Keratinocyte (primary cell): Measurements from ENCODE around the gene IFI30. TPM values are rescaled to one million over a fixed set of nuclear protein-coding genes. Genes with fewer than 3 reads are reported as not detected.

Experiments
- DNase-seq: peaks from one replicate; pipeline ENCODE4 v3.0.0-alpha.2; 2011; ENCODE audit warnings: low read depth, missing footprints, low spot score
- FAIRE-seq: peaks from 2 replicates; lab custom pipeline; 2011; peaks lifted over from hg19 to GRCh38; lab: Jason Lieb, UNC
- H2AFZ ChIP-seq: 2 replicates; pipeline ENCODE4 v1.6.0; 2012; ENCODE audit warnings: low read length, control low read depth, inconsistent platforms; ENCODE audit not compliant: control insufficient read depth
- H3K27ac ChIP-seq: 2 replicates; pipeline ENCODE4 v1.5.1; 2011; ENCODE audit warnings: low read length; ENCODE audit not compliant: control insufficient read depth, insufficient read depth
- H3K27me3 ChIP-seq: 3 replicates; pipeline ENCODE4 v1.6.0; 2011; ENCODE audit warnings: low read length; ENCODE audit not compliant: control insufficient read depth, insufficient read depth; ENCODE audit errors: extremely low read depth
- H3K36me3 ChIP-seq, 2 experiments: 2 replicates in 1 of 2; 3 replicates in 1 of 2; pipeline ENCODE4 v1.5.1; 2011; ENCODE audit warnings: low read length in 2 of 2, mild to moderate bottlenecking in 1 of 2; ENCODE audit not compliant: control insufficient read depth in 2 of 2, insufficient read depth in 2 of 2; ENCODE audit errors: extremely low read depth in 1 of 2
- H3K4me1 ChIP-seq: 3 replicates; pipeline ENCODE4 v1.5.1; 2011; ENCODE audit warnings: low read length; ENCODE audit not compliant: control insufficient read depth, insufficient read depth; ENCODE audit errors: extremely low read depth
- H3K4me2 ChIP-seq: 3 replicates; pipeline ENCODE4 v1.6.0; 2011; ENCODE audit warnings: low read depth, low read length; ENCODE audit not compliant: control insufficient read depth, insufficient read depth; ENCODE audit errors: extremely low read depth
- H3K4me3 ChIP-seq, 3 experiments: fragments of 200-600 bp in 1 of 3; sonication (generic) in 1 of 3; 2 replicates in 2 of 3; 3 replicates in 1 of 3; pipeline ENCODE4 v1.5.1; 2011 to 2016; ENCODE audit warnings: low read length in 3 of 3, mild to moderate bottlenecking in 3 of 3, control low read depth in 2 of 3, inconsistent platforms in 1 of 3, low read depth in 1 of 3, mixed read lengths in 1 of 3, mixed run types in 1 of 3, moderate library complexity in 1 of 3; ENCODE audit not compliant: control insufficient read depth in 2 of 3, insufficient read depth in 2 of 3; ENCODE audit errors: extremely low read depth in 1 of 3
- H3K79me2 ChIP-seq: 2 replicates; pipeline ENCODE4 v1.6.0; 2012; ENCODE audit warnings: low read length; ENCODE audit not compliant: control insufficient read depth, insufficient read depth
- H3K9ac ChIP-seq: 3 replicates; pipeline ENCODE4 v1.6.0; 2011; ENCODE audit warnings: low read length; ENCODE audit not compliant: control insufficient read depth, insufficient read depth; ENCODE audit errors: extremely low read depth
- H3K9me1 ChIP-seq: 3 replicates; pipeline ENCODE4 v1.6.0; 2011; ENCODE audit warnings: low read length; ENCODE audit not compliant: control insufficient read depth, insufficient read depth; ENCODE audit errors: extremely low read depth
- H3K9me3 ChIP-seq: 2 replicates; pipeline ENCODE4 v1.5.1; 2012; ENCODE audit warnings: low read depth, low read length; ENCODE audit not compliant: control insufficient read depth
- H4K20me1 ChIP-seq: 3 replicates; pipeline ENCODE4 v1.6.0; 2011; ENCODE audit warnings: low read length; ENCODE audit not compliant: control insufficient read depth, insufficient read depth; ENCODE audit errors: extremely low read depth
- EZH2 ChIP-seq: IDR thresholded peaks from one replicate; pipeline ENCODE4 v1.6.1; 2012; ENCODE audit warnings: inconsistent platforms, mild to moderate bottlenecking, low read length, moderate library complexity
- dilution Hi-C: fragments of 300-500 bp; cut with MboI; formaldehyde crosslinking; loops from one replicate; pipeline ENCODE4 v1.7.0; 2020; ENCODE audit warnings: low sequenced_read_pairs; ENCODE audit not compliant: extremely low pct_ligation_motif_present
- polyA plus RNA-seq, 5 experiments: library from polyadenylated mRNA; depleted of rRNA in 3 of 5; stranded (reverse) in 3 of 5; stranded (forward) in 1 of 5; unstranded in 1 of 5; fragments of >200 nt; gene quantifications; 1 replicate in 1 of 5; 2 replicates in 3 of 5; 3 replicates in 1 of 5; pipeline versions ENCODE4 v1.2.1 to v1.2.3, GENCODE V29; 2011 to 2012; ENCODE audit warnings: missing spikeins in 2 of 5, low read depth in 1 of 5, low replicate concordance in 1 of 5
- TF ChIP-seq, protein P1 (sequence below), 3 experiments: IDR thresholded peaks in 1 of 3; conservative IDR thresholded peaks in 1 of 3; optimal IDR thresholded peaks in 1 of 3; 2 replicates in 2 of 3; 3 replicates in 1 of 3; pipeline versions ENCODE3 to v1.5.1; 2011; ENCODE audit warnings: low read length in 3 of 3, mild to moderate bottlenecking in 3 of 3, moderate library complexity in 2 of 3, control low read depth in 1 of 3, inconsistent platforms in 1 of 3; ENCODE audit not compliant: insufficient read depth in 2 of 3; ENCODE audit errors: extremely low read depth in 1 of 3

IFI30 gene
- polyA plus RNA-seq, 1 donor (not counting 4 experiments of a cell fraction or from before 2014, with no cell fraction given) = 31.3 TPM

DNA sequence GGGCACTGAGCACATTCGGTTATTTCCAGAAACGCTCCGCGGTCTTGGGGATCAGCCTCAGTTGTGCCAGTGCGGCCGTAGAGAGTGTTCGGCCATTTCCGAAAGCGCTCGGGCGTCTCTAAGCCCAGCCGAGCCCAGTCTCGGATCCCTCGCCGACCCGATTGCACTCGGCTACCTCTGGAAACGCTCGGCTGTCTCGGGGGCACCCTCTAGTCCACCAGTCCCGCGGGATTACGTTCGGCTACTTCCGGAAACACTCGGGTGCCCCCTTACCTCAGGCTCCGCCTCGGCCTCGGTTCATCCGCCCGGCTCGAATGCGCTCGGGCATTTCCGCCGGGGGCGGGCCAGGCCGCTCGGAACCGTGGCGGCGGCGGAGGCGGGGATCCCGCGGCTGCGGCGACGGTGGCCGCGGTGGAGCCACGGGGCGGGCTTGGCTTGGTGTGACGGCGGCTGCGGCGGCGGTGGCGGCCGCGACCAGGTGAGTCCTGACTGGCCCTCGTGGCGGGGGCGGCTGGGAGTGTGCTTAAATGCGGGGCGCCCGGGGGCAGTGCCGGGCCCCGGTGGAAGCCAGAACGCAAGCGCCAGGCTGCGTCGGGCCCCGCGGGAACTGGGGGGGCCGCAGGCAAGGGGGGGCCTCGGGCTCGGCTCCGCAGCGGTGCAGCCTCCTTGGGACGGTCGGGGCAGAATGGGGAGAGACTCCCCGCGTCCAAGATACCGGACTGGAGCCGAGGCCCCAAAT lies 20.6 kb upstream of the IFI30 start, which contains the start of gene PIK3R2:
TSS of gene PIK3R2 (plus strand) at position 347 of the 739 bp plus-strand sequence. CDS start 2,717 bp downstream, outside the sequence.
- DNase-seq (peak; percentile 88), FAIRE-seq (peak; percentile 81)
- Histone ChIP-seq H3K9me1 (no peaks in the 10 kb centered on the region), H4K20me1 (no peaks in the 10 kb centered on the region), H3K9ac (peak within 1 kb of the TSS; percentile 96), H3K27ac (peak within 1 kb of the TSS; percentile 96), H3K4me3 (peak within 1 kb of the TSS; percentile 82 to 87 (median 85)), H3K4me2 (peak within 1 kb of the TSS; percentile 93), H3K79me2 (peaks cover 17% of the 10 kb centered on the region), H3K36me3 (peaks cover 2 to 4% of the 10 kb centered on the region in 2 experiments), H3K27me3 (no peaks in the 10 kb centered on the region), H3K4me1 (peaks cover 29% of the 10 kb centered on the region), H3K9me3 (no peaks in the 10 kb centered on the region), H2AFZ (peak within 1 kb of the TSS; percentile 94)
- TF ChIP-seq, protein P1, sequence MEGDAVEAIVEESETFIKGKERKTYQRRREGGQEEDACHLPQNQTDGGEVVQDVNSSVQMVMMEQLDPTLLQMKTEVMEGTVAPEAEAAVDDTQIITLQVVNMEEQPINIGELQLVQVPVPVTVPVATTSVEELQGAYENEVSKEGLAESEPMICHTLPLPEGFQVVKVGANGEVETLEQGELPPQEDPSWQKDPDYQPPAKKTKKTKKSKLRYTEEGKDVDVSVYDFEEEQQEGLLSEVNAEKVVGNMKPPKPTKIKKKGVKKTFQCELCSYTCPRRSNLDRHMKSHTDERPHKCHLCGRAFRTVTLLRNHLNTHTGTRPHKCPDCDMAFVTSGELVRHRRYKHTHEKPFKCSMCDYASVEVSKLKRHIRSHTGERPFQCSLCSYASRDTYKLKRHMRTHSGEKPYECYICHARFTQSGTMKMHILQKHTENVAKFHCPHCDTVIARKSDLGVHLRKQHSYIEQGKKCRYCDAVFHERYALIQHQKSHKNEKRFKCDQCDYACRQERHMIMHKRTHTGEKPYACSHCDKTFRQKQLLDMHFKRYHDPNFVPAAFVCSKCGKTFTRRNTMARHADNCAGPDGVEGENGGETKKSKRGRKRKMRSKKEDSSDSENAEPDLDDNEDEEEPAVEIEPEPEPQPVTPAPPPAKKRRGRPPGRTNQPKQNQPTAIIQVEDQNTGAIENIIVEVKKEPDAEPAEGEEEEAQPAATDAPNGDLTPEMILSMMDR (optimal IDR thresholded peaks at IDR 0.05 in 1 of 3, IDR thresholded peaks at IDR 0.05 in 1 of 3, conservative IDR thresholded peaks at IDR 0.05 in 1 of 3; ENCODE audit: extremely low read depth in 1 of 3, insufficient read depth in 2 of 3, low read length in 3 of 3) = peak in 1 of 3 experiments; percentile 4
- TF ChIP-seq EZH2 = no peak
- dilution Hi-C loops = no loop called here

- H3K4me1 ChIP-seq = peaks cover 29% of the 10 kb centered on the region
- peak overlapping the region; percentile 82 for H3K4me2 ChIP-seq
- H3K9me3 ChIP-seq = no peaks in the 10 kb centered on the region
- H3K9ac ChIP-seq = peak overlapping the region; percentile 96
- H3K27ac ChIP-seq = peak overlapping the region; percentile 71
- no peak for DNase-seq
- H3K36me3 ChIP-seq = peaks cover 2 to 4% of the 10 kb centered on the region in 2 experiments
- H3K9me1 ChIP-seq = no peaks in the 10 kb centered on the region
- peaks cover 17% of the 10 kb centered on the region for H3K79me2 ChIP-seq
- no peaks in the 10 kb centered on the region for H3K27me3 ChIP-seq
- TF ChIP-seq, protein P1 (optimal IDR thresholded peaks at IDR 0.05 in 1 of 3, IDR thresholded peaks at IDR 0.05 in 1 of 3, conservative IDR thresholded peaks at IDR 0.05 in 1 of 3; ENCODE audit: extremely low read depth in 1 of 3, insufficient read depth in 2 of 3, low read length in 3 of 3) = no peak
- TF ChIP-seq EZH2 = no peak
- dilution Hi-C loops = no loop called here
- no peaks in the 10 kb centered on the region for H4K20me1 ChIP-seq
- peak overlapping the region; percentile 69 to 87 (median 82) for H3K4me3 ChIP-seq
- H2AFZ ChIP-seq = peak overlapping the region; percentile 60
- FAIRE-seq = no peak
These were observed 20.0 kb upstream of the IFI30 start for GRCh38 chr19:18153556-18154134.
